Germinal center (tissue), 1 donor: ENCODE data around the gene RNF138.
"Not testable (repeated sequence)": the region's sequence is repeated elsewhere in the genome, so short reads cannot be mapped to it uniquely, and the experiment has no call there.

Experiments
- DNase-seq: peaks from one replicate; pipeline ENCODE4 v3.0.0; 2012; ENCODE audit warnings: mixed read lengths, low spot score

The RNF138 gene

DNA sequence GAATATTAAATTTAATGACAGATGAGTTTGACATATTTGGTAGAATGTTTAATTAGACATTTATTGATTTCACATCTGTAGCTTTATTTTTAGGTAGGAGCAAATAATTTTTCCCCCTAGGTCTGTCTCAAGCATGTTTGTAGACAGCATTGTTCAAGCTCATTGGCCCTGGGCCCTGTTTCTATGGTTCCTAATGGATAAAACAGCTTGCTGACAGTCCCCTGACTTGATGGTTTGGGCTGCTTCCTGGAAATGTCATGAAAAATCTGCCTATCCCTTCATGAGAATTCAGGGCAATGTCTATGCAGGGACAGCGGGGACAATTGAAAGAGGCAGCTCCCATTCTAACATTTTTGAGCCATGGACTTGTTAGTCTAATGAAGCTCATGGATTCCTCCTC, 83.6 kb downstream of the RNF138 start:
- DNase-seq = no peak

DNA sequence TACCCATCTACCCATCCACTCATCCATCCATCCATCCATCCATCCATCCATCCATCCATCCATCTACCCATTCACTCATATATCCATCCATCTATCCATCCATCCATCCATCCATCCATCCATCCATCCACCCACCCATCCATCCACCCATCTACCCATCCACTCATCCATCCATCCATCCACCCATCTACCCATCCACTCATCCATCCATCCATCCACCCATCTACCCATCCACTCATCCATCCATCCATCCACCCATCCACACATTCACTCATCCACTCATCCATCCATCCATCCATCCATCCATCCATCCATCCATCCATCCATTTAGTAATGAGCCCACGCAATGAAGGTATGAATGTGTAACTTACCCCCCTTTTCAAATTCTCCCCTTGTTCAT, 85.1 kb downstream of the RNF138 start:
- DNase-seq = not testable (repeated sequence)

- no peak for DNase-seq
Measured at GRCh38 chr18:32177530-32177929, 85.9 kb downstream of the RNF138 start.
